PC-3 (cell line): ENCODE results near the gene CLIC1.

ENCODE experiments used
- CTCF ChIP-seq: fragments of 300-600 bp; sonication (generic); conservative IDR thresholded peaks from 2 replicates; pipeline ENCODE4 v1.5.1; 2017; ENCODE audit warnings: antibody characterized with exemption, low read depth, mild to moderate bottlenecking, low read length
- EZH2phosphoT487 ChIP-seq: fragments of 300-600 bp; sonication (generic); IDR thresholded peaks from 2 replicates; pipeline ENCODE4 v1.6.1; 2018; ENCODE audit warnings: mild to moderate bottlenecking, antibody characterized with exemption, low read length, borderline replicate concordance

- no peak for TF ChIP-seq CTCF
- TF ChIP-seq EZH2phosphoT487, result no peak
These were observed 22.0 kb upstream of the CLIC1 start for GRCh38 chr6:31758281-31758680.
